Caco-2 (cell line): ENCODE data around the gene EPHB6. TPM values are rescaled to one million over a fixed set of nuclear protein-coding genes. Genes with fewer than 3 reads are reported as not detected.

ENCODE experiments used
- BruUV-seq: library from RNA; stranded (reverse); fragments of 400-500 nt; replicated peaks from 2 replicates; lab custom pipeline; 2021; lab: Mats Ljungman, UMichigan
- CTCF ChIA-PET: fragments of 300-600 bp; sonication (Branson Sonifier 250); formaldehyde crosslinking; loops from one replicate; lab custom pipeline; 2022; ENCODE audit warnings: antibody characterized with exemption; lab: Charles Lee
- POLR2A ChIA-PET: fragments of 300-600 bp; sonication (Branson Sonifier 250); formaldehyde crosslinking; loops from one replicate; lab custom pipeline; 2022; ENCODE audit warnings: antibody characterized with exemption; lab: Charles Lee
- DNase-seq, 2 experiments: peaks; one replicate each; pipeline versions ENCODE4 v3.0.0 to v3.0.0-alpha.2; 2020 to 2022
- H3K27me3 ChIP-seq: replicated peaks from 2 replicates; pipeline ENCODE4 v1.6.0; 2011; ENCODE audit warnings: low read length; ENCODE audit not compliant: control insufficient read depth, insufficient read depth
- H3K36me3 ChIP-seq: 2 replicates; pipeline ENCODE4 v1.5.1; 2011; ENCODE audit warnings: low read length; ENCODE audit not compliant: control insufficient read depth, insufficient read depth
- H3K4me1 ChIP-seq: fragments of 250-450 bp; sonication (Bioruptor Pico); 2 replicates; pipeline ENCODE4 v1.5.1; 2020; ENCODE audit warnings: mild to moderate bottlenecking
- H3K4me3 ChIP-seq: 2 replicates; pipeline ENCODE4 v1.5.1; 2011; ENCODE audit warnings: low read depth, mild to moderate bottlenecking, control low read depth, low read length
- H3K9me3 ChIP-seq: fragments of 250-450 bp; sonication (Bioruptor Pico); 2 replicates; pipeline ENCODE4 v1.5.1; 2020; ENCODE audit warnings: mild to moderate bottlenecking, moderate library complexity
- H3K27ac Mint-ChIP-seq: one replicate; pipeline ENCODE4 v1.8.0; 2022; ENCODE audit warnings: mixed read lengths; ENCODE audit not compliant: unreplicated experiment
- H3K27me3 Mint-ChIP-seq: one replicate; pipeline ENCODE4 v1.8.0; 2022; ENCODE audit warnings: mixed read lengths; ENCODE audit not compliant: insufficient read depth, unreplicated experiment
- H3K36me3 Mint-ChIP-seq: one replicate; pipeline ENCODE4 v1.8.0; 2022; ENCODE audit warnings: mild to moderate bottlenecking, mixed read lengths; ENCODE audit not compliant: insufficient read depth, unreplicated experiment
- H3K4me1 Mint-ChIP-seq: one replicate; pipeline ENCODE4 v1.8.0; 2022; ENCODE audit warnings: low read depth, mixed read lengths; ENCODE audit not compliant: unreplicated experiment
- H3K4me3 Mint-ChIP-seq: one replicate; pipeline ENCODE4 v1.8.0; 2022; ENCODE audit warnings: mild to moderate bottlenecking, moderate library complexity, mixed read lengths; ENCODE audit not compliant: unreplicated experiment
- H3K9me3 Mint-ChIP-seq: one replicate; pipeline ENCODE4 v1.8.0; 2022; ENCODE audit warnings: mixed read lengths; ENCODE audit not compliant: unreplicated experiment
- intact Hi-C: fragments of 100-400 bp; cut with micrococcal nuclease; formaldehyde crosslinking; loops from one replicate; pipeline ENCODE4 v1.10.0; 2022; ENCODE audit not compliant: unreplicated experiment
- total RNA-seq: library from RNA; stranded (reverse); gene quantifications from 2 replicates; pipeline ENCODE4 v1.2.3, GENCODE V29; 2022
- TF ChIP-seq, protein P1 (sequence below), 2 experiments: fragments of 200-600 bp in 1 of 2; IDR thresholded peaks; 1 replicate in 1 of 2; 2 replicates in 1 of 2; pipeline versions ENCODE4 v1.5.1 to v1.8.0; 2011 to 2022; ENCODE audit warnings: antibody characterized with exemption in 1 of 2, control low read depth in 1 of 2, inconsistent platforms in 1 of 2, low read depth in 1 of 2, low read length in 1 of 2, mild to moderate bottlenecking in 1 of 2, moderate library complexity in 1 of 2; ENCODE audit not compliant: insufficient read depth in 1 of 2, severe bottlenecking in 1 of 2, unreplicated experiment in 1 of 2

The EPHB6 gene
- total RNA-seq, 1 experiment from 2014 or later: 2.7 TPM

- H3K9me3 Mint-ChIP-seq: no peaks in the 10 kb centered on the region
- CTCF ChIA-PET: no interaction called here
- no peaks in the 10 kb centered on the region for H3K27me3 Mint-ChIP-seq
- H3K27me3 ChIP-seq: no peaks in the 10 kb centered on the region
- no peaks in the 10 kb centered on the region for H3K4me1 Mint-ChIP-seq
- H3K36me3 ChIP-seq: no peaks in the 10 kb centered on the region
- peaks cover 22% of the 10 kb centered on the region for H3K4me1 ChIP-seq
- no peak for DNase-seq
- H3K9me3 ChIP-seq: no peaks in the 10 kb centered on the region
- POLR2A ChIA-PET: no interaction called here
- BruUV-seq: no TSS peak
- H3K4me3 Mint-ChIP-seq: no peak overlapping the region
- H3K4me3 ChIP-seq: no peak overlapping the region
- TF ChIP-seq, protein P1, sequence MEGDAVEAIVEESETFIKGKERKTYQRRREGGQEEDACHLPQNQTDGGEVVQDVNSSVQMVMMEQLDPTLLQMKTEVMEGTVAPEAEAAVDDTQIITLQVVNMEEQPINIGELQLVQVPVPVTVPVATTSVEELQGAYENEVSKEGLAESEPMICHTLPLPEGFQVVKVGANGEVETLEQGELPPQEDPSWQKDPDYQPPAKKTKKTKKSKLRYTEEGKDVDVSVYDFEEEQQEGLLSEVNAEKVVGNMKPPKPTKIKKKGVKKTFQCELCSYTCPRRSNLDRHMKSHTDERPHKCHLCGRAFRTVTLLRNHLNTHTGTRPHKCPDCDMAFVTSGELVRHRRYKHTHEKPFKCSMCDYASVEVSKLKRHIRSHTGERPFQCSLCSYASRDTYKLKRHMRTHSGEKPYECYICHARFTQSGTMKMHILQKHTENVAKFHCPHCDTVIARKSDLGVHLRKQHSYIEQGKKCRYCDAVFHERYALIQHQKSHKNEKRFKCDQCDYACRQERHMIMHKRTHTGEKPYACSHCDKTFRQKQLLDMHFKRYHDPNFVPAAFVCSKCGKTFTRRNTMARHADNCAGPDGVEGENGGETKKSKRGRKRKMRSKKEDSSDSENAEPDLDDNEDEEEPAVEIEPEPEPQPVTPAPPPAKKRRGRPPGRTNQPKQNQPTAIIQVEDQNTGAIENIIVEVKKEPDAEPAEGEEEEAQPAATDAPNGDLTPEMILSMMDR (IDR thresholded peaks at IDR 0.05; ENCODE audit: insufficient read depth in 1 of 2, low read depth in 1 of 2, low read length in 1 of 2, severe bottlenecking in 1 of 2, unreplicated experiment in 1 of 2): no peak
- intact Hi-C loops: no loop called here
- H3K36me3 Mint-ChIP-seq: no peaks in the 10 kb centered on the region
- H3K27ac Mint-ChIP-seq: no peak overlapping the region
Measured at GRCh38 chr7:142883145-142883544, 28.3 kb downstream of the EPHB6 start.

DNA sequence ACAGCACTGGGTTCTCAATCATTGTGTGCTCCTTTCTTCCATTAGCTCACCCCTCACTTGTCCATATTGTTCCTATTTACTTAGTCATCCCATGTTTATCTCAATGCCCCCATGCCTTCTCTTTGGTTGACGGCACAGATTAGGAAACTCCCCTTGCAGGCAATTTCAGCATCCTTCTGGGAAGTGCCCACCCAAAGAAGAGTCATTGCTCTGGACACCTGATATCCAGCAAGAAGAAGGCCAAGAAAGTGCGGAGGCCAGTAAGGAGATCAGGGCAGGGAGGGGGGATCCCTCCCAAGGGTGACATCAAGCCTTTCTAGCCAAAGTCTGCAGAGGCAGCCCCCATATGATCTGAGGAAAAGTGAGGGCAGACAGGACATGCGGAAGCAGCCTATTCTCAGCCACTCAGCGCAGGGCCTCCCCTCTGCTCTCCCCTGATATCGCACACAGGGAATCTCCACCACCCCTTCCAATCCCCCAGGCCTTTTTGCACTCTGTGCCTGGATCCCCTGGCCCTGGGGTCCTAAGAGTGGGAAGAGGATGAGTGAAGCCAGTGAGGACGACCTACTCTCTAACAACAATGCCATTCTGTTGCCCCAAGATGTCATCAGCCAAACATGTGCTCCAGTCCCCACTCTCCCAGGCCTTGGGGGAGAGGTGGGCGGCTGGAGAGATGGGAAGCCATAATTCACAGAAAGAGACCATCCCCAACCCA, 28.9 kb downstream of the EPHB6 start:
- ChIA-PET CTCF (no interaction called here), POLR2A (no interaction called here)
- Histone ChIP-seq H3K9me3 (no peaks in the 10 kb centered on the region), H3K27me3 (no peaks in the 10 kb centered on the region), H3K4me1 (peaks cover 25% of the 10 kb centered on the region), H3K36me3 (no peaks in the 10 kb centered on the region), H3K4me3 (no peak overlapping the region)
- H3K4me3 Mint-ChIP-seq: no peak overlapping the region
- BruUV-seq: no TSS peak
- intact Hi-C loops: no loop called here
- TF ChIP-seq, protein P1 (IDR thresholded peaks at IDR 0.05; ENCODE audit: insufficient read depth in 1 of 2, low read depth in 1 of 2, low read length in 1 of 2, severe bottlenecking in 1 of 2, unreplicated experiment in 1 of 2): no peak
- no peaks in the 10 kb centered on the region for H3K36me3 Mint-ChIP-seq
- no peaks in the 10 kb centered on the region for H3K9me3 Mint-ChIP-seq
- H3K27ac Mint-ChIP-seq: no peak overlapping the region
- no peak for DNase-seq
- H3K27me3 Mint-ChIP-seq: no peaks in the 10 kb centered on the region
- H3K4me1 Mint-ChIP-seq: no peaks in the 10 kb centered on the region

- ChIA-PET CTCF (no interaction called here), POLR2A (no interaction called here)
- Histone ChIP-seq H3K27me3 (no peaks in the 10 kb centered on the region), H3K4me1 (peaks cover 30% of the 10 kb centered on the region), H3K36me3 (no peaks in the 10 kb centered on the region), H3K9me3 (no peaks in the 10 kb centered on the region), H3K4me3 (no peak overlapping the region)
- Mint-ChIP-seq H3K9me3 (no peaks in the 10 kb centered on the region), H3K4me1 (peaks cover under 1% of the 10 kb centered on the region), H3K4me3 (no peak overlapping the region), H3K27me3 (no peaks in the 10 kb centered on the region), H3K36me3 (no peaks in the 10 kb centered on the region), H3K27ac (no peak overlapping the region)
- no TSS peak for BruUV-seq
- TF ChIP-seq, protein P1 (IDR thresholded peaks at IDR 0.05; ENCODE audit: insufficient read depth in 1 of 2, low read depth in 1 of 2, low read length in 1 of 2, severe bottlenecking in 1 of 2, unreplicated experiment in 1 of 2): no peak
- DNase-seq: no peak
- intact Hi-C loops: no loop called here
Measured at GRCh38 chr7:142884286-142884640, 29.4 kb downstream of the EPHB6 start.
